GM12865 (cell line): ENCODE measurements around the gene RAB17.

ENCODE experiments used
- DNase-seq: peaks from one replicate; pipeline ENCODE4 v3.0.0; 2010; ENCODE audit warnings: low read depth
- H3K4me3 ChIP-seq: 2 replicates; pipeline ENCODE4 v1.5.1; 2011; ENCODE audit warnings: mild to moderate bottlenecking, low read depth, low read length, control low read depth
- TF ChIP-seq, protein P1 (sequence below): IDR thresholded peaks from 2 replicates; pipeline ENCODE4 v1.5.1; 2011; ENCODE audit warnings: low read length, control low read depth, low read depth, inconsistent platforms; ENCODE audit not compliant: insufficient read depth; ENCODE audit errors: missing control alignments

Gene RAB17

DNA sequence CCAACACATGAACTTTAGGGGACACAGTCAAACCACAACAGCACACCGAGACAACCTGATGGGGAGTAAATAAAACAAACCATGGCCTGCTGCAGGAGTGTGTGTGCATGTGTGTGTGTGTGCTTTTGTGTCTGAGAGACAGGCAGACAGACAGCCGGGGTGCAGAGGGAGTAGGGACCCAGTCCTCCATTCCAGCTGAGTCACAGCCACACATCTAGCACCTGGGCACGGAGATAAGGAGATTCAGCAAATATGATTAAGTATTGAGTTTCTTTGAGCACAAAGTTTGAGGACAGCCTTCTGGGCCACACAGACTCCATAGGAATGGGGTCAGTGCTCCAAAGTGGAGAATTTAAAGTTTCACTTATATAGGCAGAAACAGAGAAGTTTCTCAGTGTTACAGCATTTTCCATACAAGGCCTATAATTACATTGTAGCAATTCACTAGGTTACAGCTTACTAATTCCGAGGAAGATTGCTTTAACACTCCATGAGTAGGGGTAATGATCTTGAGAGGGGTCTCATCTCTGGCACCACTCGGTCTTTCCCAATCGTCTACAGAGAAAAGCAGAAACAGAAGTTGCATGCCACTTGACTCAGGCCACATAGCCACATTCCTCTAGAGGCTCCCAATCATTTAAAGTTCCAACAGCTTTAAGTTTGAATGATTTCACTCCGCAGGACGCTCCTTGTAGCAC lies 55.0 kb downstream of the RAB17 start:
- TF ChIP-seq, protein P1, sequence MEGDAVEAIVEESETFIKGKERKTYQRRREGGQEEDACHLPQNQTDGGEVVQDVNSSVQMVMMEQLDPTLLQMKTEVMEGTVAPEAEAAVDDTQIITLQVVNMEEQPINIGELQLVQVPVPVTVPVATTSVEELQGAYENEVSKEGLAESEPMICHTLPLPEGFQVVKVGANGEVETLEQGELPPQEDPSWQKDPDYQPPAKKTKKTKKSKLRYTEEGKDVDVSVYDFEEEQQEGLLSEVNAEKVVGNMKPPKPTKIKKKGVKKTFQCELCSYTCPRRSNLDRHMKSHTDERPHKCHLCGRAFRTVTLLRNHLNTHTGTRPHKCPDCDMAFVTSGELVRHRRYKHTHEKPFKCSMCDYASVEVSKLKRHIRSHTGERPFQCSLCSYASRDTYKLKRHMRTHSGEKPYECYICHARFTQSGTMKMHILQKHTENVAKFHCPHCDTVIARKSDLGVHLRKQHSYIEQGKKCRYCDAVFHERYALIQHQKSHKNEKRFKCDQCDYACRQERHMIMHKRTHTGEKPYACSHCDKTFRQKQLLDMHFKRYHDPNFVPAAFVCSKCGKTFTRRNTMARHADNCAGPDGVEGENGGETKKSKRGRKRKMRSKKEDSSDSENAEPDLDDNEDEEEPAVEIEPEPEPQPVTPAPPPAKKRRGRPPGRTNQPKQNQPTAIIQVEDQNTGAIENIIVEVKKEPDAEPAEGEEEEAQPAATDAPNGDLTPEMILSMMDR = no peak
- no peak for DNase-seq
- no peak overlapping the region for H3K4me3 ChIP-seq

DNA sequence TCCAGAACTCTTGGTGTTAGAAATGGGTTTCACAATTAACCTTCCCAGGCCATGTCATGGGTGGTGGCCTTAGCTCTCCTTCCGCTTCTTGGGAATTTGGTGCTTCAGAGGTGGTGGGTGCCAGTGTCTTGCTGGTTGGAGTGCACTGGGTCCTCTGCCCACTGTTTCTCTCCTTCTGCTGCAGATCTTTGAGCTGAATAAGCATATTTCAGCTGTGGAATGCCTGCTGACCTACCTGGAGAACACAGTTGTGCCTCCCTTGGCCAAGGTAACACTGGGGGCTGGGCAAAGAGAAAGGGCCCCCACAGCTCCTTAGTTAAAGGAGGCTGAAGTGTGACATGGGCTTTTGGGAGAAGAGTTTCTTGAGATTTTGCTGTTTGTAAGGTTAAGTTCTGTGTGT lies 56.2 kb downstream of the RAB17 start:
- DNase-seq = no peak
- no peak overlapping the region for H3K4me3 ChIP-seq
- TF ChIP-seq, protein P1 = no peak

DNA sequence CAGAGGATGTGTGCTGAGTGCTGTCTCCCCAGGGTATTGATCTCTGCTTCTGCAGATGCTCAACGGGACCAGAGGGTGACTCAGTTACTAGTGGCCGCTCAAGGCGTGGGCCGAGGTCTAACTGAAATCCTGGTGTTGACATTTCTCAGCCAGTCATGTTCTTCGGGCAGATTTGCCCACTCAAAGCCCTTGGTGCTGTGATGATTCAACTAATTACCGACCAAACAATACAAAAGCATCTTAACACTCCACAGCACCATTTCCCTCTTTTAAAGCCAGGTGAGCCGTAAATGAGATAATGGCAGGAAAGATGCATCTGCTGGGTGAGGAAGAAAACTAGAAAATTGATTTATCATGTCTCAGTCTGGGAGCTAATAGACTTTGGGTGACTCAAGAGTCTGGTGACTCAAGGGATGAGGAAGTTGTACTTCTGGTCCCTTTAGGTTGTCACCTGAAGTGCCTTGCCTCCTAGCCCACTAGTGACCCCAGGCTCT lies 56.8 kb downstream of the RAB17 start:
- DNase-seq = peak; percentile 28
- TF ChIP-seq, protein P1 = no peak
- no peak overlapping the region for H3K4me3 ChIP-seq

DNA sequence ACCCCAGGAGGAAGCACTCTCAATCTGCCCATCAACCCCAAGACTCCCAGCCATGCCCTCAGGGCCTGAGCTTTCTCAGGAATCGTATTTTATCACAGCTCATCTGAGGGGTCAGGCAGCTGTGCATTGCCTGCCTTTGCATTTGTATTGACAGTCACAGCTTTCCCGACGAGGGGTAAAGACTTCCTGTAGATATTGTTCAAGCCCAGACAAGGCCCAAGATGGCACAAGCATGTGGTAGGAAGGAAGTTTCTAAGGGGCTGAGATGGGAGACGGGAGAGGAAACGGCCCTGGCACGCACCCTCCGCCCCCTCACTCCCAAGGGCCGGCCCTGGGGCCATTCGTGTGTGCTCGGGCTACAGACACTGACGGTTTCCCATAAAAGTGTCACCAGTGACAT lies 58.4 kb downstream of the RAB17 start:
- DNase-seq = no peak

DNA sequence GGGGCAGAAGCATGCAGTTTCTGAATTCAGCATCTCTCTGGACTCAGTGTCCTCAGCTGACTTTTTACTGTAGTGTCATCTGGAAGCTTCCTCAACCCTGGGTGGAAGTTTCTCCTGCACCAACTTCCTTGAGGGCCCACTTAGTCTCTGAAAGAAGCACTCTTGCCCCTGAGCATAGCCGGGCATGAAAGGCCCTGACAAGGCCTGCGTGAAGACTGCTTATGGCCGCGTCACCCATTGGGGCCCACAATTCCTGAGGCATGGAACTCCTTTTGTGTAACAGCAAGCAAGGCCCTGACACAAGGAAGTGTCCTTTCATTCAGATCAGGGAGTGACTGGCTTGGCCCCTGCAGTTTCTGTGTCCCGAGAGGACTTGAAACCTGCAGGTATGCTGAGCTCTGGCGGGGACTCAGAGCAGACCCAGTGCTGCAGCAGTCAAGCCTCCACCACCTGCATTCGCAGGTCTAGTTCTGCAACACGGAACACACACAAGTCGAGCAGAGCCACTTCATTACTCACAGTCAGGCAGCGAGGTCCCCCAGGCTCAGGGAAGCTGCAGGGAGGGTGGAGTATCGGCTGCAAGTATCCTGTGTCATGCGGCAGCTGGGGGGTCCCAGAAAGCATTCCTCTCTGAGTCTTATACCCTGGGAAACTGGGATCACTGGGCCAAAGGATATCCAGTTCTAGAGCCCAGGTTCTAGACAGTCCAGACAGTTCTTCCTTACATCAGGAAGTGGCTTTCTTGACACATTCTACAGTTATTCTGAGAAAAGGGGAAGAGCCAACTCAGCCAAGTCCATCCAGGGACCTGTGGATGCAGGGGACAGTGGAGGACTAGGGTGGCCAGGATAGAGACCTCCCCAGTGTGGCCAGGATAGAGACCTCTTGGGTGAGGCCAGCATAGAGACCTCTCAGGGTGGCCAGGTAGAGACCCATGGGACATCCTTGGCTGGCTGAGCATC lies 59.8 kb downstream of the RAB17 start:
- peak; percentile 75 for DNase-seq
- TF ChIP-seq, protein P1 = no peak
- H3K4me3 ChIP-seq = no peak overlapping the region

More for the DNA sequence above, 58.4 kb downstream of the RAB17 start:
- H3K4me3 ChIP-seq = no peak overlapping the region
- TF ChIP-seq, protein P1 = no peak

DNA sequence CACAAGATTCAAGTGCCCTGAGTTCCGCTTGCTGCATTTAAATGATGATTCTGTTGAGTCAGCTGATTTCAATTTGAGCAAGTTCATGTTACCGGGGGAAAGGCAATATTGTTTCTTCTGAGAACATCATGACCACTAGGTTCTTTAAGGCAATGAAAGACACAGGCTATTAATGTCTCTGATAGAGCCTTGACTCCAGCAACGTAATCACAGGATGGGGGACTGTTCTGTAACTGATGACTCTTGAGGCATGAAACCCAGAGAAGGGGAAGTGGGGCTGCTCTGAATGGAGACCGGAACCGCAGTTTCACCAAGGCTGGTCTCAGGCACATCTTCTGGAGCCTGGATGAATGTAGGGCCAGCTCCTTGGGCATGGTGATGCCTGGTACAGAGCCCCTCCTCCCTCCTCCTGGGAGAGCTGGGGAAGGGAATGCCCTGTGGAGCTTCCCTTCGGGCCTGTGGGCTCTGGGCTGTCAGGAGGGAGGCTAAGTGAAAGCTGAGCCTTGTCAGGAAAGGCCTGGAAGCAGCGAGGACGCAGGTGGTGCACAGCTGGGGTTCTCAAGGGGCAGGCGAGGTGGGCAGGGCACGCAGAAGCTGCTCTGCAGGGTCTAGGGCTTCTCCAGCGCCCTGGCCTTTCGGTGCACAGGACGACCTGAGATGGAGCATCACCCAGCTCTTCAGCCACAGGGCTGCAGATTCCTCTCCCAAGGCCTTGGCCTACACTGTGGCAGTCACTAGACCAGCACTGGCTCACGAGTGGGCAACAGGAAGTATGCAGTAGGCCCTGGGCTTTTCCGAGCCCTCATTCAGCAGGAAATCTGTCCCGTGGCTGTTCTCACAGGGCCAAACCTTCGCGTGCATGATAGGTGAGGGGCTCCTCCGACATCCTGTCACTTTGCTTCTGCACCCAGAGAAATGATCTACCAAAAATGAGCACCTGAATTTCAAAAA lies 60.8 kb downstream of the RAB17 start:
- no peak overlapping the region for H3K4me3 ChIP-seq
- TF ChIP-seq, protein P1 = no peak
- DNase-seq = peak; percentile 88
